ENCODE measurements around the gene NUSAP1. TPM values are rescaled to one million over a fixed set of nuclear protein-coding genes. Genes with fewer than 3 reads are reported as not detected.
"Not testable (repeated sequence)": the region's sequence is repeated elsewhere in the genome, so short reads cannot be mapped to it uniquely, and the experiment has no call there.

The NUSAP1 gene
- total RNA-seq, 4 donors from 2014 or later, result 1.0 to 101 TPM; not detected in 2

- no peak for DNase-seq
Observed at GRCh38 chr15:41367418-41367817, 34.7 kb downstream of the NUSAP1 start.

GRCh38 chr15:41377978-41378377, 45.3 kb downstream of the NUSAP1 start:
- no peak overlapping the region for H3K27ac ChIP-seq
- no peak for DNase-seq
- intact Hi-C loops (cut with DNase I; ENCODE audit: low total_unique reads), result no loop called here
- no peaks in the 10 kb centered on the region for H3K27me3 ChIP-seq
- no peaks in the 10 kb centered on the region for H3K9me3 ChIP-seq
- no peaks in the 10 kb centered on the region for H3K36me3 ChIP-seq
- H3K4me1 ChIP-seq, result no peaks in the 10 kb centered on the region
- TF ChIP-seq CTCF (IDR thresholded peaks at IDR 0.05), result no peak
- TF ChIP-seq POLR2A (IDR thresholded peaks at IDR 0.05), result no peak
- no peak overlapping the region for H3K4me3 ChIP-seq

More at GRCh38 chr15:41367418-41367817, 34.7 kb downstream of the NUSAP1 start:
- no peaks in the 10 kb centered on the region for H3K9me3 ChIP-seq
- intact Hi-C loops (cut with DNase I; ENCODE audit: low total_unique reads), result no loop called here
- H3K27ac ChIP-seq, result no peak overlapping the region
- H3K4me1 ChIP-seq, result no peaks in the 10 kb centered on the region
- H3K4me3 ChIP-seq, result no peak overlapping the region
- no peaks in the 10 kb centered on the region for H3K36me3 ChIP-seq
- TF ChIP-seq POLR2A (IDR thresholded peaks at IDR 0.05), result no peak
- no peak for TF ChIP-seq CTCF (IDR thresholded peaks at IDR 0.05)
- no peaks in the 10 kb centered on the region for H3K27me3 ChIP-seq

GRCh38 chr15:41383974-41384749, 51.5 kb downstream of the NUSAP1 start:
- H3K4me3 ChIP-seq; DNase-seq; H3K27ac ChIP-seq; H3K36me3 ChIP-seq; H3K27me3 ChIP-seq; H3K9me3 ChIP-seq; intact Hi-C loops (cut with DNase I; ENCODE audit: low total_unique reads); H3K4me1 ChIP-seq: not testable (repeated sequence)

- Histone ChIP-seq H3K27ac (no peak overlapping the region), H3K9me3 (no peaks in the 10 kb centered on the region), H3K4me1 (no peaks in the 10 kb centered on the region), H3K36me3 (no peaks in the 10 kb centered on the region), H3K4me3 (no peak overlapping the region), H3K27me3 (no peaks in the 10 kb centered on the region)
- TF ChIP-seq POLR2A (IDR thresholded peaks at IDR 0.05), result no peak
- TF ChIP-seq CTCF (IDR thresholded peaks at IDR 0.05), result no peak
- intact Hi-C loops (cut with DNase I; ENCODE audit: low total_unique reads), result no loop called here
- no peak for DNase-seq
Observed at GRCh38 chr15:41387646-41388045, 55.0 kb downstream of the NUSAP1 start.

- TF ChIP-seq POLR2A (IDR thresholded peaks at IDR 0.05) (no peak), CTCF (IDR thresholded peaks at IDR 0.05) (no peak)
- Histone ChIP-seq H3K27ac (no peak overlapping the region), H3K36me3 (no peaks in the 10 kb centered on the region), H3K9me3 (no peaks in the 10 kb centered on the region), H3K4me3 (no peak overlapping the region), H3K27me3 (no peaks in the 10 kb centered on the region), H3K4me1 (no peaks in the 10 kb centered on the region)
- no peak for DNase-seq
- intact Hi-C loops (cut with DNase I; ENCODE audit: low total_unique reads), result no loop called here
Observed at GRCh38 chr15:41392659-41393058, 60.0 kb downstream of the NUSAP1 start.

All from uterus (tissue), 4 donors.